Stimulated activated CD4-positive, alpha-beta T cell treated with anti-CD3 and anti-CD28 coated beads, TNF-alpha, amount 100 ng/mL, for 1 hour (primary cell): Measurements from ENCODE around the gene MRPL14.

Experiments
- DNase-seq, 3 donors: peaks; one replicate each; pipeline ENCODE4 v3.0.0-alpha.2; 2020; ENCODE audit warnings: low read depth in 3 of 3, low spot score in 1 of 3

MRPL14 gene

GRCh38 chr6:44126320-44127149 lies 717 bp downstream of the MRPL14 start:
- peak; percentile 44 to 64 (median 48) for DNase-seq

GRCh38 chr6:44123544-44123943 lies 3.7 kb downstream of the MRPL14 start:
- no peak for DNase-seq

GRCh38 chr6:44122801-44123200 lies 4.5 kb downstream of the MRPL14 start:
- no peak for DNase-seq

- DNase-seq: no peak
Observed at GRCh38 chr6:44120692-44121443, 6.4 kb downstream of the MRPL14 start.

- DNase-seq: no peak
Observed at GRCh38 chr6:44119704-44120262, 7.5 kb downstream of the MRPL14 start.

- DNase-seq: no peak
Observed at GRCh38 chr6:44117397-44118128, 9.7 kb downstream of the MRPL14 start.

GRCh38 chr6:44116641-44117382 lies 10.4 kb downstream of the MRPL14 start:
- no peak for DNase-seq

- no peak for DNase-seq
Observed at GRCh38 chr6:44115866-44116265, 11.4 kb downstream of the MRPL14 start.

- no peak for DNase-seq
Observed at GRCh38 chr6:44113414-44113813, 13.8 kb downstream of the MRPL14 start.

- DNase-seq: no peak
Observed at GRCh38 chr6:44111434-44112417, 15.5 kb downstream of the MRPL14 start.

- no peak for DNase-seq
Observed at GRCh38 chr6:44110966-44111365, 16.3 kb downstream of the MRPL14 start.

GRCh38 chr6:44110005-44110676 lies 17.1 kb downstream of the MRPL14 start:
- DNase-seq: no peak

- no peak for DNase-seq
Observed at GRCh38 chr6:44109212-44109611, 18.0 kb downstream of the MRPL14 start.

- DNase-seq: no peak
Observed at GRCh38 chr6:44108471-44108870, 18.8 kb downstream of the MRPL14 start.

GRCh38 chr6:44107017-44107416 lies 20.2 kb downstream of the MRPL14 start:
- no peak for DNase-seq

- DNase-seq: no peak
Observed at GRCh38 chr6:44105993-44106740, 21.1 kb downstream of the MRPL14 start.

GRCh38 chr6:44105146-44105545 lies 22.1 kb downstream of the MRPL14 start:
- no peak for DNase-seq

GRCh38 chr6:44104481-44105021 lies 22.7 kb downstream of the MRPL14 start:
- no peak for DNase-seq
